Measurements from ENCODE around the gene GYS2. TPM values are rescaled to one million over a fixed set of nuclear protein-coding genes. Genes with fewer than 3 reads are reported as not detected.

Gene GYS2
- total RNA-seq, 1 donor from 2014 or later: 0.16 TPM

- no peak for DNase-seq (ENCODE audit: low spot score)
Observed at GRCh38 chr12:21502872-21503271, 101.8 kb downstream of the GYS2 start.

DNA sequence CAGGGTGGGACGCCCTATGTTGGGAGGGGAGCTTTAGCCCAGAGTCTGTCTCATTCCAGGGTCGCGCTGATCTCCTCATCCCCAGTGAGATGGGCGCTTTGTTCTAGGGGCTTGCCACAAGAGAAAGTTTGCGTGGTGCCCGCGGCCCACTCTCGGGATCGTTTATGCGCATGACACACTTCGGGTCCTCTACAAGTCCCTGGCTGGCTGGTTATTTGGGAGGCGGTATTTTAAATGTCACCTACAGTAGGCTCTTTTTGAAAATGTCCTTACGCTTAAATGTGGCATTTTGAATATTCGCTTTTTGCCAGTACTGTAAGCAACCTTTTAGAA lies 102.5 kb downstream of the GYS2 start:
- DNase-seq (ENCODE audit: low spot score): no peak

DNA sequence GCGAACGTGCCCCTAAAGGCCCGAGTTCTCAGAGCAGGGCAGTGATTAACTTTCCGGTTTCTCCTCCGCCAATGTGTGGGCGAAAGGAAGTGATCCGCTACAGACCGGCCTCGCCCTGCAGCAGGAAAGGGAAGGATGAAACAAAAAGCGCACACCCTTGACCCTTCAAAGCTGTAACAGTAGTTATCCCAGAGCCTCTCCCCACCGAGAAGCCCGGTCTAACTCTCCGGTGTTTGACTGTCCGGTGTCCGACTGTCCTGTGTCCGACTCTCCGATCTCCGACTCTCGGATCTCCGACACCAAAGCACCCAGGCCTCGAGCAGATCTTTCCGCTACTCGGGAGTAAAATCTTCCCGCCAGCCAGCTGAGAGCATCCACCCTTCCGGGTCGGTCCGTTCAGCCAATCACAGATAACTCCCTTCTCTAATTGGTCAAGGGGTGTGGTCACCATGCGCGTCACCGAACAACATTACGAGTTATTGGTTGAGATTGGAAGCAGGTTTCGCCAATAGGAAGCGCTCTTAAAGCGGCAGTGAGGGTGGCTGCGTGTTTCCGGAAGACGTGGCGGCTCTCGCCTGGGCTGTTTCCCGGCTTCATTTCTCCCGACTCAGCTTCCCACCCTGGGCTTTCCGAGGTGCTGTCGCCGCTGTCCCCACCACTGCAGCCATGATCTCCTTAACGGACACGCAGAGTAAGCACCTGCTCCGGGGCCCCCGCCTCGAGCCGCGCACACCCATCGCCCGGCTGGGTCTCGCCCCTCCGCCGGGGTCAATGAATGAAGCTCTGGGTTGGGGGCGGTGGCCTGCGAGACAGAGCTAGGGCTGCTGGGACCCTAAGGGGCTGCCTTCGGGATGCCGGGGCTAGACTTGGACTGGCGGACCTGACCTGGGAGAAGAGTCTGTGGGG lies 103.1 kb downstream of the GYS2 start, which contains the start of the genes GOLT1B and RECQL:
GOLT1B (plus strand) TSS at position 532 of the 906 bp plus-strand sequence; CDS start at position 667, 135 bp downstream.
RECQL (minus strand) TSS at position 378 of the 906 bp plus-strand sequence. CDS start 2,065 bp downstream, outside the sequence.
- peak; percentile 95 for DNase-seq (ENCODE audit: low spot score)

GRCh38 chr12:21500786-21501257 lies 103.8 kb downstream of the GYS2 start:
- no peak for DNase-seq (ENCODE audit: low spot score)

- DNase-seq (ENCODE audit: low spot score): no peak
Observed at GRCh38 chr12:21499765-21500164, 104.9 kb downstream of the GYS2 start.

Other genes with a start within 250 kb of the GYS2 start
- not detected for gene IAPP, start 231.9 kb downstream of the GYS2 start, total RNA-seq
- gene PYROXD1, start 167.2 kb downstream of the GYS2 start, total RNA-seq: 29.1 TPM
- gene RECQL, start 103.2 kb downstream of the GYS2 start, total RNA-seq: 23.9 TPM
- gene GOLT1B, start 103.1 kb downstream of the GYS2 start, total RNA-seq: 33.7 TPM
- not detected for gene SPX, start 78.6 kb downstream of the GYS2 start, total RNA-seq
- gene LDHB, start 53.0 kb upstream of the GYS2 start, total RNA-seq: 614 TPM
- 10.5 TPM for gene KCNJ8, start 169.9 kb upstream of the GYS2 start, total RNA-seq